Peyer's patch (tissue), 4 donors: ENCODE results near the gene TLK1.

Experiments
- CTCF ChIP-seq, 6 experiments: fragments of 450-650 bp in 4 of 6; fragments of 200-600 bp in 2 of 6; sonication (generic) in 1 of 6; IDR thresholded peaks; one replicate each; pipeline ENCODE4 v1.5.1; 2017 to 2019; ENCODE audit warnings: antibody characterized with exemption in 6 of 6, mild to moderate bottlenecking in 3 of 6, moderate library complexity in 1 of 6
- POLR2A ChIP-seq, 2 donors: fragments of 450-650 bp; IDR thresholded peaks; one replicate each; pipeline ENCODE4 v1.5.1; 2017; ENCODE audit warnings: antibody characterized with exemption in 2 of 2, mild to moderate bottlenecking in 2 of 2, moderate library complexity in 2 of 2

- TF ChIP-seq POLR2A (IDR thresholded peaks at IDR 0.05) (no peak), CTCF (IDR thresholded peaks at IDR 0.05) (no peak)
Observed at GRCh38 chr2:170966648-170967396, 193.9 kb downstream of the TLK1 start.
